ENCODE data around the gene CHMP3. TPM values are rescaled to one million over a fixed set of nuclear protein-coding genes. Genes with fewer than 3 reads are reported as not detected.
A peak's percentile ranks its signal among the peaks of the same experiment; 100 is the strongest.

The CHMP3 gene
- total and polyA plus RNA-seq, 2 donors (not counting 1 experiment from before 2014, with no cell fraction given) = 17.5 to 72.5 TPM

DNA sequence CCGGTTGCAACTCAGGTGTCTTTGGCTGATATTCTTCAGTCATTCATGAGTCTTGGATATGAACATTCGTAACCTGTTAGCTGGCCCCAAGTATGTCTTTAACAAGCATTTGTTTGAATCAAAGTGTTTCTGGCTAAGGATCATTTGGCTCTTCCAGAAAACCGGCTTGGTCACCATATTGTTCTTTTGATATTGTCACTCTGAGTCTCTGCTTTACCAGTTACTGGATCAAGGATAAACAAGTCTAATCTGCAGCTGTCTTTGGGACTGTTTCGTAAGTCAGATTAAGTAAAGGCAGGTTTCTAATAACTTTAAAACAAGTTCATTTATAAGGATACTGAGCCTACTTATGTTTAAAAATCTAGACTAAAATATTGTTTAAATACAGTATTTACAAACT lies 73.0 kb downstream of the CHMP3 start:
- Mint-ChIP-seq H3K9me3 (ENCODE audit: insufficient read depth) (no peaks in the 10 kb centered on the region), H3K4me3 (no peak overlapping the region), H3K27ac (no peak overlapping the region), H3K4me1 (peaks cover 19% of the 10 kb centered on the region), H3K27me3 (no peaks in the 10 kb centered on the region)
- WGBS (ENCODE audit: insufficient coverage) = 90% methylated on average over 2 of the region's 4 CpGs
- intact Hi-C loops (cut with micrococcal nuclease) = no loop called here
- Histone ChIP-seq H3K36me3 (replicated peaks in 1 of 2; ENCODE audit: control extremely low read depth in 1 of 2, control insufficient read depth in 1 of 2, extremely low read depth in 1 of 2, insufficient read depth in 2 of 2, low read length in 1 of 2) (peaks cover 9 to 71% of the 10 kb centered on the region in 2 experiments), H4K20me1 (ENCODE audit: control insufficient read depth, insufficient read depth, low read length, poor library complexity, severe bottlenecking) (no peaks in the 10 kb centered on the region), H3K27me3 (replicated peaks in 1 of 4; ENCODE audit: control extremely low read depth in 1 of 4, control insufficient read depth in 3 of 4, insufficient read depth in 4 of 4, low read length in 3 of 4) (no peaks in the 10 kb centered on the region), H3K27ac (ENCODE audit: low read length in 2 of 2) (no peak overlapping the region), H3K9ac (ENCODE audit: low read length) (no peak overlapping the region), H3K4me3 (ENCODE audit: control extremely low read depth in 1 of 5, extremely low read depth in 1 of 5, insufficient read depth in 1 of 5, low read depth in 2 of 5, low read length in 4 of 5) (no peak overlapping the region), H3K79me2 (ENCODE audit: control insufficient read depth, insufficient read depth, low read length) (no peaks in the 10 kb centered on the region), H3K9me3 (ENCODE audit: control extremely low read depth in 1 of 3, control insufficient read depth in 2 of 3, insufficient read depth in 1 of 3, low read length in 2 of 3) (no peaks in the 10 kb centered on the region), H3K4me2 (replicated peaks; ENCODE audit: low read depth, low read length, poor library complexity, severe bottlenecking) (no peak overlapping the region), H3K4me1 (ENCODE audit: control insufficient read depth in 2 of 2, insufficient read depth in 2 of 2, low read length in 2 of 2) (peaks cover 0 to 10% of the 10 kb centered on the region in 2 donors), H2AFZ (ENCODE audit: insufficient read depth, low read depth, low read length, poor library complexity, severe bottlenecking) (no peak overlapping the region)
- no peak for ATAC-seq (ENCODE audit: low read depth)
- TF ChIP-seq, protein P1, sequence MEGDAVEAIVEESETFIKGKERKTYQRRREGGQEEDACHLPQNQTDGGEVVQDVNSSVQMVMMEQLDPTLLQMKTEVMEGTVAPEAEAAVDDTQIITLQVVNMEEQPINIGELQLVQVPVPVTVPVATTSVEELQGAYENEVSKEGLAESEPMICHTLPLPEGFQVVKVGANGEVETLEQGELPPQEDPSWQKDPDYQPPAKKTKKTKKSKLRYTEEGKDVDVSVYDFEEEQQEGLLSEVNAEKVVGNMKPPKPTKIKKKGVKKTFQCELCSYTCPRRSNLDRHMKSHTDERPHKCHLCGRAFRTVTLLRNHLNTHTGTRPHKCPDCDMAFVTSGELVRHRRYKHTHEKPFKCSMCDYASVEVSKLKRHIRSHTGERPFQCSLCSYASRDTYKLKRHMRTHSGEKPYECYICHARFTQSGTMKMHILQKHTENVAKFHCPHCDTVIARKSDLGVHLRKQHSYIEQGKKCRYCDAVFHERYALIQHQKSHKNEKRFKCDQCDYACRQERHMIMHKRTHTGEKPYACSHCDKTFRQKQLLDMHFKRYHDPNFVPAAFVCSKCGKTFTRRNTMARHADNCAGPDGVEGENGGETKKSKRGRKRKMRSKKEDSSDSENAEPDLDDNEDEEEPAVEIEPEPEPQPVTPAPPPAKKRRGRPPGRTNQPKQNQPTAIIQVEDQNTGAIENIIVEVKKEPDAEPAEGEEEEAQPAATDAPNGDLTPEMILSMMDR (IDR thresholded peaks at IDR 0.05) = no peak
- TF ChIP-seq EZH2 (IDR thresholded peaks at IDR 0.05; ENCODE audit: borderline replicate concordance, insufficient read depth, low read depth, low read length, poor library complexity, severe bottlenecking) = no peak
- ChIA-PET CTCF (no interaction called here), POLR2A (no interaction called here)
- no peak for DNase-seq

DNA sequence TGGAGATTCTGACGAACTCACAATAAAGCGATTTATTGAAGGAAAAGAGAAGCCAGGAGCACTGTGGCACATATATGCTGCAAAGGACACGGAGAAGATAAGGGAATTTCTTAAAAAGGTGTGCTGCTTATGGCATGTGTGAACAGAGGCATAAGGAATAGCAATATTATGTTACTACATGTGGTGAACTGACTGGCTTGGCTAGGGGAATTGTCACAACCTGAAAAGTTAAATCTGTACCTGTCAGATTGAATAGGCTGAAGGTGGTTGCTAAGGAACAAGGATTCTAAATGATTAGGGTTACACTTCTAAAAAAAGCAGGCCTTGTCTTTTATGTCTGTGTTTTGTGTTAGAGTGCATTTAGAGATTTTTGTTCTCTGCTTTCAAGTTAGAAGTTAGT lies 73.7 kb downstream of the CHMP3 start:
- Histone ChIP-seq H2AFZ (ENCODE audit: insufficient read depth, low read depth, low read length, poor library complexity, severe bottlenecking) (no peak overlapping the region), H3K4me3 (ENCODE audit: control extremely low read depth in 1 of 5, extremely low read depth in 1 of 5, insufficient read depth in 1 of 5, low read depth in 2 of 5, low read length in 4 of 5) (no peak overlapping the region), H3K4me2 (replicated peaks; ENCODE audit: low read depth, low read length, poor library complexity, severe bottlenecking) (no peak overlapping the region), H3K9ac (ENCODE audit: low read length) (no peak overlapping the region), H3K36me3 (replicated peaks in 1 of 2; ENCODE audit: control extremely low read depth in 1 of 2, control insufficient read depth in 1 of 2, extremely low read depth in 1 of 2, insufficient read depth in 2 of 2, low read length in 1 of 2) (peaks cover 12 to 78% of the 10 kb centered on the region in 2 experiments), H3K4me1 (ENCODE audit: control insufficient read depth in 2 of 2, insufficient read depth in 2 of 2, low read length in 2 of 2) (peaks cover 0 to 8% of the 10 kb centered on the region in 2 donors), H3K27me3 (replicated peaks in 1 of 4; ENCODE audit: control extremely low read depth in 1 of 4, control insufficient read depth in 3 of 4, insufficient read depth in 4 of 4, low read length in 3 of 4) (no peaks in the 10 kb centered on the region), H3K9me3 (ENCODE audit: control extremely low read depth in 1 of 3, control insufficient read depth in 2 of 3, insufficient read depth in 1 of 3, low read length in 2 of 3) (no peaks in the 10 kb centered on the region), H3K27ac (ENCODE audit: low read length in 2 of 2) (no peak overlapping the region), H4K20me1 (ENCODE audit: control insufficient read depth, insufficient read depth, low read length, poor library complexity, severe bottlenecking) (no peaks in the 10 kb centered on the region), H3K79me2 (ENCODE audit: control insufficient read depth, insufficient read depth, low read length) (no peaks in the 10 kb centered on the region)
- DNase-seq = no peak
- Mint-ChIP-seq H3K27me3 (no peaks in the 10 kb centered on the region), H3K4me1 (peaks cover 14% of the 10 kb centered on the region), H3K9me3 (ENCODE audit: insufficient read depth) (no peaks in the 10 kb centered on the region), H3K4me3 (no peak overlapping the region), H3K27ac (peak overlapping the region; percentile 4)
- intact Hi-C loops (cut with micrococcal nuclease) = no loop called here
- ChIA-PET POLR2A (no interaction called here), CTCF (no interaction called here)
- no peak for ATAC-seq (ENCODE audit: low read depth)
- 100% methylated on average over 1 of the region's 3 CpGs for WGBS (ENCODE audit: insufficient coverage)
- no peak for TF ChIP-seq EZH2 (IDR thresholded peaks at IDR 0.05; ENCODE audit: borderline replicate concordance, insufficient read depth, low read depth, low read length, poor library complexity, severe bottlenecking)

All from B cell (primary cell).